ENCODE measurements around the gene CCDC60.
"Not testable (repeated sequence)": the region's sequence is repeated elsewhere in the genome, so short reads cannot be mapped to it uniquely, and the experiment has no call there.

Gene CCDC60

DNA sequence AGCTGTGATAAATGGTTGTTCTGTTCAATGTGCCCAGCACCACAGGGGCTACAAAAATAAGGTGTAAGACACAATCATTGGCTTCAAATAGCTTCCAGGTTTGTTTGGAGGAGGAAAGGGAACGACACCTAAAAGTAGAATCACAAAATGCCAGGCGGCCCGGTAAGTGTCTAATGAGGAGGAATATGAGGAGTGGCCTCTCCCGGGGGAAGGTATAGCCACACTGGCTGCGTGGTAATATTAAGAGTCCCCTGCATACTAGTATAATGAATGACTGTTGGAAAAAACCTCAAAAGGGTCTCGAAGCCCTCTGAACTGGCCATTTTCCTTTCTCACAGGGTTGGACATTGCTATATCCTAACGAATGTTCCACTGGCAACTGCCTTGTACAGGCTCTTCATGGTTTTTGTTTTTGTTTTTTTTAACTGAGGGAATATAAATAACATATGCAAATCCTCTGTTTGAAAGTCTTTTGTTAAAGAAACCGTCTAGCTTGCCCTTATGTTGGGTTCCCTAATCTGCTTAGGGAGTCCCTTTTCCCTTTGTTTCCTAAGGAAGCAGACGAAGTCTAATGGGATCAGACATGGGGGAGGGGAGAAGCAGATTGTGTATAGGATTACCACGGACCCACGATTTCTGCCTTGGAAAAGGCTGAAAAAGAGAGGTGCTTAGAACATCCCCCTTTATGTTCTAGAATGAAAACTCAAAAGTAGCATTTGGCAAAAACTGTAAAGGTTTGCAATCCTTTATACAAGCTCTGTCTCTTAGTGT lies 4.2 kb downstream of the CCDC60 start:
- in situ Hi-C loops (cut with HindIII; ENCODE audit: low sequenced_read_pairs) = no loop called here

DNA sequence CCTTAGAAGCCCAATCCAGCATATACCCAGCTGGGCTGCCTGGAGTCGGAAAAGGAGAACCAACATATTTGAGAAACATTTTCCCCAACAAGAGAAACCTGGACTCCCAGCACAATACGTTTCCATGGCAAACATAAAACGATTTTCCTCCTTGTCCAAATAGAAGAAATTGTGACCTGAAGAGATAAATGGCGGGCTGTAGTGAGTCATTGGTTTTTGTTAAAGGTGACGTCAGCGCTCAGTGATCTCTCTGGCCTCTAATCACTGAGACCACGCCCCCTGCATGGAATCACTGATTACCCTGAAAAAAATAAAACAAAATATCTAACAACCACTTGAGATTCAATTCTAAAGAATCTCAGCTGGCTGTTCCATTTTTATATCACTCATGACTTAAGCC lies 6.0 kb downstream of the CCDC60 start:
- in situ Hi-C loops (cut with HindIII; ENCODE audit: low sequenced_read_pairs) = no loop called here

DNA sequence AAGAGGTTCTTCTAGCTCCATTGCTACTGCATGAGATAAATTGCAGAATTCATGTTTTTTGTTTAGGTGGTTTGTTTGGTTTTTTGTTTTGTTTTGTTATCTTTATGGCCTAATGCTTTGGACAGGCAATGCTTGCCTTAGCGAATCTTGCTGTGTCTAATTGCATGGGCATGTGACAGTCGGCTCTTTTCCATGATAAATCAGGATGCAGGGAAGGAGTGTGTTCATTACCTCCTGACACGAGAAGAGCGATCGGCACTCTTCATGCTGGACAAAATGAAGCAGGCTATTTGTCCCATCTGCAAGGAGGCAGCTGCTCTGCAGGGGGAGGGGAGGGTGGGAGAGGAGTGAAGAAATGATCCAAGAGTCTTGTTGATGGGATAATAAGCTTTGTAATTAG lies 6.5 kb downstream of the CCDC60 start:
- in situ Hi-C loops (cut with HindIII; ENCODE audit: low sequenced_read_pairs) = no loop called here

DNA sequence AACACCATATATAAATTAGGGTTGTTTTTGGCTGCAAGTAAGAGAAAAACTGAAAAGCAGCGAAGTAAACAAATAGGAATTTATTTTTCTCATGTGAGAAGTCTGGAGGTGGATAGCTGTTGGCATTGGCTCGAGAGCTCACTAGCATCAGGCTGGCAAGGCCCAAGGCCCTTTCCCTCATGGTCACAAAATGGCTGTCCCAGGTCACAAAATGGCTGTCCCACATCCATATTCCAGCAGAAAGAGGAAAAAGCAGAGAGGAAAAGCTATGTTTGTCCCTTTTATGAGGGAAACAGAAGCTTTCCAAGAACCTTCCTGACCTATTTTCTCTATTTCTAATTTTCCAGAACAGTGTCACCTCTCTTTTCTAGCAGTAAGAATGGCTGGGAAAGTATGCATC lies 7.5 kb downstream of the CCDC60 start:
- in situ Hi-C loops (cut with HindIII; ENCODE audit: low sequenced_read_pairs) = no loop called here

DNA sequence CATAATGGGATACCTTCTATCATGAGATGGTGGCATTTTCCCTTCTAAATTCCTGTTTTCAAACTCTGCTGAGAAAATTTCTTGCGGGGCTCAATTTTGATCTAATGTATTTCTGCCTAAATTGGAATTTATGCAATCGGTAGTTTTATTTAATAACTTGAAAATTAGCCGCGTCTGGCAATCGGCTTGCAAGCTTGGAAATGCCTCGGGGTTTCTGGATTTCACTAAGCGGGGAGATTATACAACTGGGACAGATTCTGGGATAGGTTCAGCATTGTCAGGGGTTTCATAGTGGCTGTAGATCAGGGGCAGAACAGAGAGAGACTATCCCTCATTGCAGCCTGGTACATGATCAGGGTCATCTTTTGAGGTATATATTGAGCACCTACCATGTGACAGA lies 8.6 kb downstream of the CCDC60 start:
- in situ Hi-C loops (cut with HindIII; ENCODE audit: low sequenced_read_pairs) = no loop called here

DNA sequence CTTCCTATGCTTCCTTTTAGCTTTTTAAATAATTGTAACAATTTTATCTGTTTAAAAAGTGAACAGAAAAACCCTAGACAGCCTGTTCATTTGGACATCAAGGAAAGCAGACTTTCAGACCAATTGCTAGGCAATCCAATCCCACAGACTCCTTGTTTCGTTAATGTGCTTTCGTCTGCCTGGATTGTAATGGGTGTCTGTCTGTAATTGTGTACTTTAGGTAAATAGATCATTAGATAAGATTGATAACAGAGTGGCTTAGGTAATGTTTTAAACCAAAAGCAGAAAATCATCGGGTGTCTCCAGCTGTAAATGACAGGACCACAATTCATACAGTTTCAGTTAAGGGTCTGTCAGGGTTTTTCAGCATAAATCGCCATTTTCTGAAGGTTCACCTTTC lies 19.6 kb downstream of the CCDC60 start:
- in situ Hi-C loops (cut with HindIII; ENCODE audit: low sequenced_read_pairs) = no loop called here

DNA sequence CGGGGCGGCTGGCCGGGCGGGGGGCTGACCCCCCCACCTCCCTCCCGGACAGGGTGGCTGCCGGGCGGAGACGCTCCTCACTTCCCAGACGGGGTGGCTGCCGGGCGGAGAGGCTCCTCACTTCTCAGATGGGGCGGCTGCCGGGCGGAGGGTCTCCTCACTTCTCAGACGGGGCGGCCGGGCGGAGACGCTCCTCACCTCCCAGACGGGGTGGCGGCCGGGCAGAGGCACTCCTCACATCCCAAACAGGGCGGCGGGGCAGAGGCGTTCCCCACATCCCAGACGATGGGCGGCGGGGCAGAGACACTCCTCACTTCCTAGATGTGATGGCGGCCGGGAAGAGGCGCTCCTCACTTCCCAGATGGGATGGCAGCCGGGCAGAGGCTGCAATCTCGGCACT lies 25.8 kb downstream of the CCDC60 start:
- in situ Hi-C loops (cut with HindIII; ENCODE audit: low sequenced_read_pairs) = not testable (repeated sequence)

DNA sequence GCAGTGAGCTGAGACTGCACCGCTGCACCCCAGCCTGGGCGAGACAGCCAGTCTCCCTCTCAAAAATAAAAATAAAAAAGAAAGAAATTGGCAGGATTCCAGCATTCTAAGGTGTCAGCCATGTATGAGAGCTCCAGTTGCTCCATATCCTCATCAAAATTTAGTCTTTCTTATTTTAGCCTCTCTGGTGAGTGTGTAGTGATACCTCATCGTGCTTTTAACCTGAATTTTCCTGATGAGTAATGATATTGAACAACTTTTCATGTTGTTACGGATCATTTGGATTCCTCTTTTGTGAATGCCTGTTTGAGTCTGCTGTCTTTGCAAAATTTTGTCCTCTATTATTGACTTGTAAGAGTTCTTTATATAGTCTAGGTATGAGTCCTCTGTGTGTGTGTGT lies 28.5 kb downstream of the CCDC60 start:
- in situ Hi-C loops (cut with HindIII; ENCODE audit: low sequenced_read_pairs) = no loop called here

DNA sequence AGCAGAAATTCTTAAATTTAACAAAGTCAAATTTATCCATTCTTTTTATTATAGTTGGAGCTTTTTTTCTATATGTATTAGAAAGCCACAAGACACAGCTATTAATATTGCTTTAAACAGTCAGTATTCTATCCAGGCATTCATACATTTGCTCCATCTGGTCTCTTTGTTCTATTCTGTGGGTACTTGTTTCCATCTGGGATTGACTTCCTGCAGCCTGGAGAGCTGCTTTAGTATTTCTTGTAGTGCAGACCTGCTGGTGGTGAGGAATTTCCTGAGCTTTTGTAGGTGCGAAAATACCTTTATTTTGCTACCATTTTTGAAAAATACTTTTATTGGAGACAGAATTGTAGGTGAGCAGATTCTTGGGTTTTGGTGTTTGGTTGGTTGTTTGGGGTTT lies 29.0 kb downstream of the CCDC60 start:
- in situ Hi-C loops (cut with HindIII; ENCODE audit: low sequenced_read_pairs) = no loop called here

DNA sequence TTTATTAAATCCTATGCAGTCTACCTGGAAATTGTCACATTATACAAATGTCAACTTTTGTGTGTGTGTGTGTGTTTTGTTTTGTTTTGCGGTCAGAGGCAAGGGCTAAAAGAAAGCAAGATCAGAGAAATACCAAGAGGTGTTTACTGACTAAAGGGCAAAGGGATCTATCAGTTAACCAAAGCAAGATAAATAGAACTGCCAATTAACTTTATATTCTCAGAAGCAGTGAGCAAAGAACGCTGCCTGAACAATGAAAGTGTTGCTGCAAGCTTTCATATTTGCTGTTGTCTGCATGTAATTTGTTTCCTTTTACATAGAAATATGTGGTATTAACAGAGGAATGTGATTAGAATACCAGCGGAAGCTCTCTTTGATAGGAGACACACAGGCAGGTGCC lies 30.9 kb downstream of the CCDC60 start:
- in situ Hi-C loops (cut with HindIII; ENCODE audit: low sequenced_read_pairs) = no loop called here

DNA sequence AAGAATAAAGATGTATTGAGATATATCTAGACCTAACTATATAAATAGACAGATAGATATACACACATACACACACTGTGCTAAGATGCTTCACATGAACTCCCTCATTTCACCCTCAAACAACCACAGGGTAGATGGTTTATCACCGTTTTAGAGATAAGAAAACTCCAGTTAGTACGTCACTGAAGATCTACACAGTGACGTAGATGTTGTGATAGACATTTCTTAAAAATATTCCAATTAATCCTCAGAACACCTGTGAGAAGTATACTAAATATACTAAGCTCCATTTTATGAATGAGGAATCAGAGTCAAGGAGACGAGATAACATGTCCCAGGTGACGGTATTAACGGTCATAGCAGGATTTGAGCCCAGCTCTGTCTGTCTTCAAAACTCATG lies 31.5 kb downstream of the CCDC60 start:
- in situ Hi-C loops (cut with HindIII; ENCODE audit: low sequenced_read_pairs) = no loop called here

DNA sequence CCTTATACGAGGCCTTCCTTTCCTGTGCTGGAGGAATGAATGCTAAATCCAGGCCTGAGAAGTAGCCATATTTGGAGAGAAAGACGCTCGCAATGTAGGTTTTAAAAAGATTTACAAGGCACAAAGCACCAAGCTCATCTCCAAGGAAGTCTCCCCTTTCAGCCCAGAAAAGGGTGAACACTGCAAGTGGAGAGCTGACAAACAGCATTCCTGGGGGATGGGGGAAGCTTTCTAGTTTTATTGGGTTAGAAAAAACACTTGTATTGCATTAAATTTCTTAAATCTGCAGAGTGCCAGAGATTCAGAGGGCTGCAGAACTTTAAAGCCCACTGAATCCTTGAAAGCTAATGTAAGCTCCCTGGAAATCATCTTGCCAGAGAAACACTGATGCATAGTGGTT lies 34.6 kb downstream of the CCDC60 start:
- in situ Hi-C loops (cut with HindIII; ENCODE audit: low sequenced_read_pairs) = no loop called here

DNA sequence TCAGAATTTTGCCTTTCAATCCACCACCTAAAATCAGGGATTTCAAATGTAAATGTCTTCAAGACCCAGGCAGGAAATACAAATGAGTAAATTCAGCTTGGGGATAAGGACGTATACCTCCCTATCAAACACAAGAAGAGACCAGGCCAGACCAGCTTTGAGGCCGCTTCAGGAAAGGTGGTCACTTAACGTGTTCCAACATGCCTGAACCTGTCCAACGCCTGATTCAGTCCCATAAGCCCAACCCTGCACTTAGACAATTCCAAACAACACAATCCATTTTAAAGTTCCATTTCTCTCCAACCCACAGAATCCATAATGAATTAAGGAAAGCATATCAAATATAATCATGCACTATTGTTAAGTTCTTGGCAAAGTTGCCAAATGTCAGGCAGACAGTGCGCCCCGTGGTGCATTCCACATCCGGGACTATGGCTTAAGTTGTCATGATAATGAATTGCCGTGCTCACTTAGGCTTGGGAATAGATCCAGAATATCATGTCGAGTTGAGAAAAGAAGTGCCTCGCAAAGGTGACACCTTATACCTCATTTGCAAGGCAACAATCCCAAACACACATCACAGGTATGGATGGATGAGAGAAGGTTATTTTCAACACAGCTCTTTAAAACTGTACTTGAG lies 35.5 kb downstream of the CCDC60 start:
- in situ Hi-C loops (cut with HindIII; ENCODE audit: low sequenced_read_pairs) = no loop called here

DNA sequence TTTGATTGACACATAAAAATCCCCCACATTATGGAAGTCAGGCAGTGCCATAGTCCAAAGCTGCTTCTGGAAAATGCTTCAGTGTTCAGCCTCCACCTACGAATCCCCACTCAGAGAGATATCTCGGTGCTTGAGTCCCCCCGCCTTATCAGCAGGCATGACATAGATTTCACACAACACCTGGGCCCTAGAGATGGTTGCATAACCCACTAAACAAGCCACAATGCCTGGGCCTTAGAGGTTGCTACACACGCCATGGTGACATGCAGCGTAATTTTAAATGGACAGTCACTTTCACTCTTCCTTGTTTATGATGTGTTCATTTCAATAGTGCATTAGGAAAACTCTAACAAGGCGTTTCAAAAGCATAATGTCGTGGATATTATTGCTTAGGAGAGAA lies 38.0 kb downstream of the CCDC60 start:
- in situ Hi-C loops (cut with HindIII; ENCODE audit: low sequenced_read_pairs) = no loop called here

DNA sequence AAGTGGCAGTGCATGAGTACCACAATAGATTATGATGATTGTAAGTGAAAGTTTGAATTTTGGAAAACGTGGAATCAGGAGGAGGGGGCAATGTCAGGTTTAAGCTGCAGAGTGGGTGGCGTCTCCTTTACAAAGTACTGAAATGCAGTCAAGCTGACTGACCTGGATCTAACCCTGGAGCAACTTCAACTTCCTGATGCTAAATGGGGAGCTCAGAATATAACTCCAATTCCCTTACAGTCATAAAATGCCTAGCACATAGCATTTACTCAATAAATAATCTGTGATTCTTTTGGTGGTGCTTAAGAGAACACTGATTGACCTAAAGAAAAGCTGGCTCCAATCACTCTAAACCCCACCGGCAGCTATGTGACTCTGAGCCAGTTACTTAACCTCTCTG lies 38.5 kb downstream of the CCDC60 start:
- in situ Hi-C loops (cut with HindIII; ENCODE audit: low sequenced_read_pairs) = no loop called here

DNA sequence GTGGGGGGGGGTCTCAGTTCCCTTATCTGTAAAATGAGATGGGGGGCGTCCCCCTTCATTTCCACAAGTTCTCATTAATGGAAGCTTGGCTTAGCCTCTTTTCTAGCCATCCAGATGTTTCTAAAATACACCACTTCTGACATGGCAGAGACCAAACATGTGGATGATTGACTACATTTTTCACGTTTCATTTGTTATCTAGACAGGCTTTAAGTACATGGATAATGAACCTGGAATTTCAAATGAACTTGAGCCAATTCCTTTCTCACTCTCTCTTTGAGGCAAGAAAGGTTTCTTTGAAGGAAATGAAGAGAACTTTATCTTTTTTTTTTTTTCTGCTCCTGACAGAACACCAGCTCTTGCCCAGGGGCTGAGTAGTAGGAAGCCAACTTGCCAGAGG lies 39.1 kb downstream of the CCDC60 start:
- in situ Hi-C loops (cut with HindIII; ENCODE audit: low sequenced_read_pairs) = no loop called here

DNA sequence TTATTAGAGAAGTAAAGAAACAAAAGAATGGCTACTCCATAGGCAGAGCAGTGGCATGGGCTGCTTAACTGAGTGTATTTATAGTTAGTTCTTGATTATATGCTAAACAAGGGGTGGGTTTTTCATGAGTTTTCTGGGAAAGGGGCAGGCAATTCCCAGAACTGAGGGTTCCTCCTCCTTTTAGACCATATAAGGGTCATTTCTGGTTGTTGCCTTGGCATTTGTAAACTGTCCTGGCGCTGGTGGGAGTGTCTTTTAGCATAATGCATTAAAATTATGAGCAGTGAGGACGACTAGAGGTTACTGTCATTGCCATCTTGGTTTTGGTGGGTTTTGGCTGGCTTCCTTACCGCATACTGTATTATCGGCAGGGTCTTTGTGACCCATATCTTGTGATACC lies 40.1 kb downstream of the CCDC60 start:
- in situ Hi-C loops (cut with HindIII; ENCODE audit: low sequenced_read_pairs) = no loop called here

DNA sequence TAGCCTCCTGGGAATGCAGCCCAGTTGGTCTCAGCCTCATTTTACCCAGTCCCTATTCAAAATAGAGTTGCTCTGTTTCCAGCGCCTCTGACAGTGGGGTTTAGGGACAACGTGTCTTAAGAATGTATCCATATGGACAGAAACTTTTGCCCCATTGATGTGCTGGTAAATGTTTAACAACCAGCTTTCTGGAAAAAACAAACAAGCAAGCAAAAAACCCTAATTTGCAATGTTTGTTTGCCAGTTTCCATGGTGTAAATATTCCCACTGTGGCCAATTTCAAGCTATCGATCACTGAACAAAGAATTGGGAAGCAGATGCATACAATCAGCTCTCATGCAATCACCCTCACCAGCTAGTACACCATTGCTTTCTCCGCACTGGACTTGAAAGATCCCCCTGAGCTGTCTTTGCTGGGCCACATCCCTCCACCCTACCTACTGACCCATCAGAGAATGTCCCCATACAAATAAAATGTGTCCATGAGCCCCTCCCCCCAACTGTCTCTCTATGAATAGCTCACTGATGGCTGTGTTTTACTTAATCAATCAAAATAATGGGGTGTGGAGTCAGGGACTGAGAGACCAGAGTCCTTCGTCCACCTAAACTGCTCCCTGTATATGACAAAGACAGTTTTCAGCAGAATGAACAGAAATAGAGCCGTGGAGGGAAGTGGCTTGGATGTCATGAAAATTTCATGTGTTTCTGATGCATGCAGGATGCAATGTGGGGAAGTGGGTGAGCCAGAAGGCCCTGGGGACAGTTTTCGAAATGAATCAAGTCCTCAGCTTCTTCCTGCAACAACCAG lies 40.8 kb downstream of the CCDC60 start:
- in situ Hi-C loops (cut with HindIII; ENCODE audit: low sequenced_read_pairs) = no loop called here

DNA sequence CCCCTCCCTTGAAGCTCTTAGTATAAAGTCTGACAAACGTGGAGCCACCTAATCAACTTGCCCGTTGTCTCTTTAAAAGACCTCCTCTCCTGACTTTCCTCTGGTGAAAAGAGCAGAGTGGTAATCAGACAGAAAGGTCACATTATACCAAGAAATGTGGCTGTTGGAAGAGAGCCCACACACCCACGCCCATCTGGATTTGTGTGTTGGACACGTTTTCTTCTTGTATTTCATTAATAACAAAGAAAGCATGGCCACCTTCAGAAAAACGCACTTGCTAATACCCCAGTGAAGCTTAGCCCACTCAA lies 41.3 kb downstream of the CCDC60 start:
- in situ Hi-C loops (cut with HindIII; ENCODE audit: low sequenced_read_pairs) = no loop called here

DNA sequence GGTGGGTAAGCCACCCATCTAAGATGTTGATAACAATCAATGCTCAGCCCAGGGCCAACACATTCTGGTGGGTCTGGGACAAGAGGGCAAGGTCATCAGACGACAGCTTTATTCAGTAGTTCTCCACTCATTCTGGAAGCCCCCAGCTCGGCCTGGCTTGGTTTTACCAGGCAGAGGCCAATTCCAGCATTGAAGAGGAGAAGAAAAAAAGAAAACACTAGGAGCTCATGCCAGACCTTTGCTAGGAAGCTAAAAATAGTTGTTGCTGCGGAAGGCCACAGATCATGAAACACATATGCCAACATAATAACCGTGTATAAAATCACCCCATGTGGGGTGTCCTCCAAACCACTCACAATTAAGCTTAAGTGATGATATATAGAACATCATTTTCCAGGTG lies 44.4 kb downstream of the CCDC60 start:
- in situ Hi-C loops (cut with HindIII; ENCODE audit: low sequenced_read_pairs) = no loop called here

DNA sequence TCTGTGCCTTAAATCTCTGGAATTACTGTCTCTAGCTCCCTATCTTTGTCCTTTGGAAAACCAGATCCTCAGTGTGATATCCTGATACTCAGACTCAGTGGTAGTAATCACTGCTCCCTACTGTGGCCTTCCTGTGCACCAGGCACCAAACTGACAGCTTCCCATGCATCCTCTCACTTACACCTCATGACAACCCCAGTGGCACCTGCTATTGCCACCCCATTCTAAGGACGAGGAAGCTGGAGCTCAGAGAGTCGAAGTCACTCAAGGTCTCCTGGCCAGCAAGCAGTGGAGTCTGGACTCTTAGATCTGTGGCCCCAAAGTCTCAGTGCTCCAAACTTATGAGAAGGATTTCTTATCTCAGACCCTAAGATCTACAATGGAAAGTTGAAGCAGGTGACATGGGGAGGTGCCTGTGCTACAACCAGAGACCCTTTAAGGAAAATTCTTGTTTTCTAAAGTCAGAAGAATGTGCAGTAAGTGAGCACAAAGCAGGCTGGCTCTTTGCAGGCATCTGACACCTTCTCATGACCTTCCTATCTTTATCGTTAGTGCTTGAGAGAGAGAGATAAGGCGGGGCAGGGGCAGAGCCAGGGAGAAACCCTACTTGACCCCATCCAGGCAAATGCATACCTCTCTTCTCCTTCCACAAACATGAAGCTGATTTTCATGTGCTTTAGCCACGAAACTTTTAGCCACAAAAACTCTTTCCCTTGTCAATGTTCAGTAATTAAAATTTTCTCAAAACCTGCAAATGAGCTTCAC lies 47.1 kb downstream of the CCDC60 start:
- in situ Hi-C loops (cut with HindIII; ENCODE audit: low sequenced_read_pairs) = no loop called here

Data from DLD1 (cell line).